ENCODE results near the gene GNG2.

The GNG2 gene

GRCh38 chr14:51860164-51860824 lies at the start of gene GNG2:
Gene GNG2, plus strand, starts transcription at chr14:51860612. Its CDS starts 90,067 bp downstream, at chr14:51950679.
- no peaks in the 10 kb centered on the region for H3K36me3 ChIP-seq (ENCODE audit: insufficient read depth, low read length)
- H2AFZ ChIP-seq (ENCODE audit: low read length, unreplicated experiment), result peak within 1 kb of the TSS; percentile 91
- H3K4me3 ChIP-seq (ENCODE audit: low read depth, low read length), result peak within 1 kb of the TSS; percentile 86
- peaks cover 31% of the 10 kb centered on the region for H3K4me1 ChIP-seq (ENCODE audit: control insufficient read depth, insufficient read depth, low read length, unreplicated experiment)
- peak within 1 kb of the TSS; percentile 73; the same call in 1 of the 2 replicates for H3K27ac ChIP-seq (ENCODE audit: low read depth, low read length)
- no peaks in the 10 kb centered on the region for H3K27me3 ChIP-seq (ENCODE audit: insufficient read depth, low read length)
- peaks cover 28% of the 10 kb centered on the region for H3K79me2 ChIP-seq (ENCODE audit: control insufficient read depth, insufficient read depth, low read length, unreplicated experiment)

GRCh38 chr14:51811706-51812105 lies 48.7 kb upstream of the GNG2 start:
- Histone ChIP-seq H3K27me3 (ENCODE audit: insufficient read depth, low read length) (no peaks in the 10 kb centered on the region; the same call in 1 of the 2 replicates), H3K27ac (ENCODE audit: low read depth, low read length) (no peak overlapping the region), H2AFZ (ENCODE audit: low read length, unreplicated experiment) (no peak overlapping the region), H3K36me3 (ENCODE audit: insufficient read depth, low read length) (no peaks in the 10 kb centered on the region), H3K4me1 (ENCODE audit: control insufficient read depth, insufficient read depth, low read length, unreplicated experiment) (no peaks in the 10 kb centered on the region), H3K4me3 (ENCODE audit: low read depth, low read length) (no peak overlapping the region), H3K79me2 (ENCODE audit: control insufficient read depth, insufficient read depth, low read length, unreplicated experiment) (no peaks in the 10 kb centered on the region)

GRCh38 chr14:51816031-51816430 lies 44.4 kb upstream of the GNG2 start:
- H3K36me3 ChIP-seq (ENCODE audit: insufficient read depth, low read length), result no peaks in the 10 kb centered on the region
- H2AFZ ChIP-seq (ENCODE audit: low read length, unreplicated experiment), result no peak overlapping the region
- H3K27ac ChIP-seq (ENCODE audit: low read depth, low read length), result no peak overlapping the region
- H3K27me3 ChIP-seq (ENCODE audit: insufficient read depth, low read length), result no peaks in the 10 kb centered on the region; the same call in 1 of the 2 replicates
- H3K4me1 ChIP-seq (ENCODE audit: control insufficient read depth, insufficient read depth, low read length, unreplicated experiment), result no peaks in the 10 kb centered on the region
- no peaks in the 10 kb centered on the region for H3K79me2 ChIP-seq (ENCODE audit: control insufficient read depth, insufficient read depth, low read length, unreplicated experiment)
- H3K4me3 ChIP-seq (ENCODE audit: low read depth, low read length), result no peak overlapping the region

- H2AFZ ChIP-seq (ENCODE audit: low read length, unreplicated experiment), result no peak overlapping the region
- H3K27me3 ChIP-seq (ENCODE audit: insufficient read depth, low read length), result no peaks in the 10 kb centered on the region; the same call in 1 of the 2 replicates
- no peak overlapping the region for H3K27ac ChIP-seq (ENCODE audit: low read depth, low read length)
- no peak overlapping the region for H3K4me3 ChIP-seq (ENCODE audit: low read depth, low read length)
- H3K36me3 ChIP-seq (ENCODE audit: insufficient read depth, low read length), result no peaks in the 10 kb centered on the region
- peaks cover 10% of the 10 kb centered on the region for H3K4me1 ChIP-seq (ENCODE audit: control insufficient read depth, insufficient read depth, low read length, unreplicated experiment)
- H3K79me2 ChIP-seq (ENCODE audit: control insufficient read depth, insufficient read depth, low read length, unreplicated experiment), result no peaks in the 10 kb centered on the region
Observed at GRCh38 chr14:51817326-51817725, 43.1 kb upstream of the GNG2 start.

GRCh38 chr14:51818748-51819380 lies 41.5 kb upstream of the GNG2 start:
- Histone ChIP-seq H3K4me1 (ENCODE audit: control insufficient read depth, insufficient read depth, low read length, unreplicated experiment) (peaks cover 20% of the 10 kb centered on the region), H3K27me3 (ENCODE audit: insufficient read depth, low read length) (no peaks in the 10 kb centered on the region; the same call in 1 of the 2 replicates), H3K27ac (ENCODE audit: low read depth, low read length) (no peak overlapping the region), H3K36me3 (ENCODE audit: insufficient read depth, low read length) (no peaks in the 10 kb centered on the region), H3K79me2 (ENCODE audit: control insufficient read depth, insufficient read depth, low read length, unreplicated experiment) (no peaks in the 10 kb centered on the region), H3K4me3 (ENCODE audit: low read depth, low read length) (no peak overlapping the region), H2AFZ (ENCODE audit: low read length, unreplicated experiment) (no peak overlapping the region)

- H3K4me3 ChIP-seq (ENCODE audit: low read depth, low read length), result no peak overlapping the region
- no peak overlapping the region for H3K27ac ChIP-seq (ENCODE audit: low read depth, low read length)
- no peaks in the 10 kb centered on the region for H3K79me2 ChIP-seq (ENCODE audit: control insufficient read depth, insufficient read depth, low read length, unreplicated experiment)
- H3K4me1 ChIP-seq (ENCODE audit: control insufficient read depth, insufficient read depth, low read length, unreplicated experiment), result peaks cover 20% of the 10 kb centered on the region
- H2AFZ ChIP-seq (ENCODE audit: low read length, unreplicated experiment), result no peak overlapping the region
- no peaks in the 10 kb centered on the region for H3K36me3 ChIP-seq (ENCODE audit: insufficient read depth, low read length)
- no peaks in the 10 kb centered on the region; the same call in 1 of the 2 replicates for H3K27me3 ChIP-seq (ENCODE audit: insufficient read depth, low read length)
Observed at GRCh38 chr14:51821822-51822221, 38.6 kb upstream of the GNG2 start.

GRCh38 chr14:51822499-51822898 lies 37.9 kb upstream of the GNG2 start:
- no peaks in the 10 kb centered on the region for H3K79me2 ChIP-seq (ENCODE audit: control insufficient read depth, insufficient read depth, low read length, unreplicated experiment)
- peaks cover 22% of the 10 kb centered on the region for H3K4me1 ChIP-seq (ENCODE audit: control insufficient read depth, insufficient read depth, low read length, unreplicated experiment)

GRCh38 chr14:51823706-51824105 lies 36.7 kb upstream of the GNG2 start:
- H3K4me1 ChIP-seq (ENCODE audit: control insufficient read depth, insufficient read depth, low read length, unreplicated experiment), result peaks cover 34% of the 10 kb centered on the region
- H2AFZ ChIP-seq (ENCODE audit: low read length, unreplicated experiment), result no peak overlapping the region
- H3K4me3 ChIP-seq (ENCODE audit: low read depth, low read length), result no peak overlapping the region

More at GRCh38 chr14:51822499-51822898, 37.9 kb upstream of the GNG2 start:
- H3K36me3 ChIP-seq (ENCODE audit: insufficient read depth, low read length), result no peaks in the 10 kb centered on the region
- H2AFZ ChIP-seq (ENCODE audit: low read length, unreplicated experiment), result no peak overlapping the region
- no peaks in the 10 kb centered on the region; the same call in 1 of the 2 replicates for H3K27me3 ChIP-seq (ENCODE audit: insufficient read depth, low read length)
- H3K27ac ChIP-seq (ENCODE audit: low read depth, low read length), result no peak overlapping the region
- no peak overlapping the region for H3K4me3 ChIP-seq (ENCODE audit: low read depth, low read length)

GRCh38 chr14:51824191-51824590 lies 36.2 kb upstream of the GNG2 start:
- no peaks in the 10 kb centered on the region for H3K27me3 ChIP-seq (ENCODE audit: insufficient read depth, low read length)
- peaks cover 37% of the 10 kb centered on the region for H3K4me1 ChIP-seq (ENCODE audit: control insufficient read depth, insufficient read depth, low read length, unreplicated experiment)
- H3K4me3 ChIP-seq (ENCODE audit: low read depth, low read length), result no peak overlapping the region
- no peaks in the 10 kb centered on the region for H3K36me3 ChIP-seq (ENCODE audit: insufficient read depth, low read length)
- H3K27ac ChIP-seq (ENCODE audit: low read depth, low read length), result no peak overlapping the region
- H2AFZ ChIP-seq (ENCODE audit: low read length, unreplicated experiment), result no peak overlapping the region
- H3K79me2 ChIP-seq (ENCODE audit: control insufficient read depth, insufficient read depth, low read length, unreplicated experiment), result no peaks in the 10 kb centered on the region

More at GRCh38 chr14:51823706-51824105, 36.7 kb upstream of the GNG2 start:
- Histone ChIP-seq H3K27ac (ENCODE audit: low read depth, low read length) (no peak overlapping the region), H3K79me2 (ENCODE audit: control insufficient read depth, insufficient read depth, low read length, unreplicated experiment) (no peaks in the 10 kb centered on the region), H3K36me3 (ENCODE audit: insufficient read depth, low read length) (no peaks in the 10 kb centered on the region), H3K27me3 (ENCODE audit: insufficient read depth, low read length) (no peaks in the 10 kb centered on the region)

GRCh38 chr14:51825926-51826325 lies 34.5 kb upstream of the GNG2 start:
- H3K27ac ChIP-seq (ENCODE audit: low read depth, low read length), result no peak overlapping the region
- no peaks in the 10 kb centered on the region for H3K27me3 ChIP-seq (ENCODE audit: insufficient read depth, low read length)
- no peaks in the 10 kb centered on the region for H3K79me2 ChIP-seq (ENCODE audit: control insufficient read depth, insufficient read depth, low read length, unreplicated experiment)
- H3K36me3 ChIP-seq (ENCODE audit: insufficient read depth, low read length), result no peaks in the 10 kb centered on the region
- H3K4me1 ChIP-seq (ENCODE audit: control insufficient read depth, insufficient read depth, low read length, unreplicated experiment), result peaks cover 37% of the 10 kb centered on the region
- H2AFZ ChIP-seq (ENCODE audit: low read length, unreplicated experiment), result no peak overlapping the region
- no peak overlapping the region for H3K4me3 ChIP-seq (ENCODE audit: low read depth, low read length)

Measured in ACC112 (cell line).